H9 (cell line): Measurements from ENCODE around the gene INMT. TPM values are rescaled to one million over a fixed set of nuclear protein-coding genes. Genes with fewer than 3 reads are reported as not detected.

Experiments
- DNase-seq: peaks from one replicate; pipeline ENCODE4 v3.0.0-alpha.2; 2017
- H2AFZ ChIP-seq: one replicate; pipeline ENCODE4 v1.6.1; 2013; ENCODE audit warnings: mild to moderate bottlenecking, low read length, control low read depth, moderate library complexity
- H2AK5ac ChIP-seq: 2 replicates; pipeline ENCODE4 v1.6.1; 2013; ENCODE audit warnings: low read length, control low read depth, mixed read lengths; ENCODE audit not compliant: insufficient read length
- H2BK120ac ChIP-seq: one replicate; pipeline ENCODE4 v1.6.1; 2013; ENCODE audit warnings: low read depth, mild to moderate bottlenecking, low read length, control low read depth, inconsistent platforms; ENCODE audit not compliant: poor library complexity, severe bottlenecking
- H2BK12ac ChIP-seq: 2 replicates; pipeline ENCODE4 v1.6.1; 2013; ENCODE audit warnings: low read length, control low read depth, mixed read lengths, low read depth; ENCODE audit not compliant: insufficient read length
- H2BK15ac ChIP-seq: 2 replicates; pipeline ENCODE4 v1.6.1; 2013; ENCODE audit warnings: low read depth, low read length, control low read depth
- H2BK20ac ChIP-seq: one replicate; pipeline ENCODE4 v1.6.1; 2013; ENCODE audit warnings: low read depth, mild to moderate bottlenecking, low read length, control low read depth, inconsistent platforms; ENCODE audit not compliant: poor library complexity, severe bottlenecking
- H2BK5ac ChIP-seq: 2 replicates; pipeline ENCODE4 v1.6.1; 2013; ENCODE audit warnings: low read length, control low read depth, mixed read lengths; ENCODE audit not compliant: insufficient read length
- H3K14ac ChIP-seq: 2 replicates; pipeline ENCODE4 v1.6.1; 2013; ENCODE audit warnings: low read length, control low read depth; ENCODE audit not compliant: insufficient read depth
- H3K18ac ChIP-seq: 2 replicates; pipeline ENCODE4 v1.6.1; 2013; ENCODE audit warnings: low read depth, mild to moderate bottlenecking, mixed read lengths, low read length, control low read depth; ENCODE audit not compliant: insufficient read length
- H3K23ac ChIP-seq: 2 replicates; pipeline ENCODE4 v1.6.1; 2013; ENCODE audit warnings: low read length, control low read depth, mixed read lengths, low read depth; ENCODE audit not compliant: insufficient read length
- H3K23me2 ChIP-seq: 2 replicates; pipeline ENCODE4 v1.6.1; 2013; ENCODE audit warnings: low read depth, mild to moderate bottlenecking, mixed read lengths, low read length, control low read depth; ENCODE audit not compliant: insufficient read length, poor library complexity, severe bottlenecking
- H3K27ac ChIP-seq: 2 replicates; pipeline ENCODE4 v1.5.1; 2013; ENCODE audit warnings: low read length, control low read depth, mixed read lengths, low read depth; ENCODE audit not compliant: insufficient read length
- H3K27me3 ChIP-seq: 2 replicates; pipeline ENCODE4 v1.6.1; 2013; ENCODE audit warnings: low read length, control low read depth, inconsistent platforms; ENCODE audit not compliant: insufficient read depth
- H3K4ac ChIP-seq: 2 replicates; pipeline ENCODE4 v1.6.1; 2013; ENCODE audit warnings: low read depth, mild to moderate bottlenecking, control low read depth, inconsistent platforms, low read length, moderate library complexity
- H3K4me1 ChIP-seq: 2 replicates; pipeline ENCODE4 v1.6.1; 2013; ENCODE audit warnings: low read length, control low read depth, inconsistent platforms; ENCODE audit not compliant: insufficient read depth
- H3K4me2 ChIP-seq: 2 replicates; pipeline ENCODE4 v1.6.1; 2013; ENCODE audit warnings: low read length, control low read depth, mixed read lengths; ENCODE audit not compliant: insufficient read length, insufficient read depth
- H3K56ac ChIP-seq: 2 replicates; pipeline ENCODE4 v1.6.1; 2013; ENCODE audit warnings: low read depth, mild to moderate bottlenecking, mixed read lengths, low read length, control low read depth; ENCODE audit not compliant: insufficient read length
- H3K79me1 ChIP-seq: 2 replicates; pipeline ENCODE4 v1.6.1; 2013; ENCODE audit warnings: low read depth, mild to moderate bottlenecking, moderate library complexity, low read length, control low read depth, inconsistent platforms; ENCODE audit not compliant: insufficient read depth, poor library complexity, severe bottlenecking
- H3K79me2 ChIP-seq: 2 replicates; pipeline ENCODE4 v1.6.1; 2013; ENCODE audit warnings: low read length, control low read depth, inconsistent platforms; ENCODE audit not compliant: insufficient read depth
- H3K9ac ChIP-seq: 2 replicates; pipeline ENCODE4 v1.6.1; 2013; ENCODE audit warnings: low read length, control low read depth, mixed read lengths; ENCODE audit not compliant: insufficient read length; ENCODE audit errors: extremely low read depth
- H3K9me3 ChIP-seq: one replicate; pipeline ENCODE4 v1.6.1; 2013; ENCODE audit warnings: low read depth, low read length, inconsistent platforms; ENCODE audit not compliant: control insufficient read depth
- H3T11ph ChIP-seq: one replicate; pipeline ENCODE4 v1.6.1; 2013; ENCODE audit warnings: mild to moderate bottlenecking, low read length, control low read depth, inconsistent platforms
- H4K20me1 ChIP-seq: one replicate; pipeline ENCODE4 v1.6.1; 2013; ENCODE audit not compliant: control insufficient read depth, insufficient read length, insufficient read depth
- H4K5ac ChIP-seq: 2 replicates; pipeline ENCODE4 v1.6.1; 2013; ENCODE audit warnings: low read depth, mild to moderate bottlenecking, mixed read lengths, low read length, control low read depth; ENCODE audit not compliant: insufficient read length
- H4K8ac ChIP-seq: replicated peaks from 2 replicates; pipeline ENCODE4 v1.6.1; 2013; ENCODE audit warnings: low read length, control low read depth, mixed read lengths, low read depth; ENCODE audit not compliant: insufficient read length
- H4K91ac ChIP-seq: 2 replicates; pipeline ENCODE4 v1.6.1; 2013; ENCODE audit warnings: low read depth, mild to moderate bottlenecking, moderate library complexity, mixed read lengths, low read length, control low read depth; ENCODE audit not compliant: insufficient read length
- H3K27ac Mint-ChIP-seq, 3 experiments: 2 replicates in 2 of 3; 3 replicates in 1 of 3; pipeline ENCODE4 v1.8.0; 2020 to 2021; ENCODE audit warnings: mixed read lengths in 3 of 3, mild to moderate bottlenecking in 1 of 3, moderate library complexity in 1 of 3
- H3K27me3 Mint-ChIP-seq: 2 replicates; pipeline ENCODE4 v1.8.0; 2021; ENCODE audit warnings: low read depth, mild to moderate bottlenecking, moderate library complexity, mixed read lengths
- H3K36me3 Mint-ChIP-seq, 3 experiments: 2 replicates in 2 of 3; 3 replicates in 1 of 3; pipeline ENCODE4 v1.8.0; 2020 to 2021; ENCODE audit warnings: low read depth in 3 of 3, mixed read lengths in 3 of 3; ENCODE audit not compliant: insufficient read depth in 1 of 3
- H3K4me1 Mint-ChIP-seq, 2 experiments: 2 replicates each; pipeline ENCODE4 v1.8.0; 2020; ENCODE audit warnings: mixed read lengths in 2 of 2
- H3K4me3 Mint-ChIP-seq, 2 experiments: 2 replicates in 1 of 2; 3 replicates in 1 of 2; pipeline ENCODE4 v1.8.0; 2020 to 2021; ENCODE audit warnings: mild to moderate bottlenecking in 2 of 2, mixed read lengths in 2 of 2, moderate library complexity in 1 of 2
- H3K9me3 Mint-ChIP-seq, 2 experiments: 2 replicates in 1 of 2; 3 replicates in 1 of 2; pipeline ENCODE4 v1.8.0; 2020; ENCODE audit warnings: mild to moderate bottlenecking in 2 of 2, mixed read lengths in 2 of 2, moderate library complexity in 1 of 2
- WGBS: extraction: QIAGEN DNeasy Blood & Tissue Kit; methylation state at CpG from one replicate; pipeline ENCODE4 v1.1.7; 2013; ENCODE audit warnings: missing lambda C conversion rate, low lambda C conversion rate, mixed read lengths; ENCODE audit not compliant: insufficient read length; ENCODE audit errors: extremely low coverage; 5-methylcytosine and 5-hydroxymethylcytosine counted together
- total RNA-seq: library from RNA; stranded (reverse); gene quantifications from 2 replicates; pipeline ENCODE4 v1.2.1, GENCODE V29; 2021
- TF ChIP-seq, protein P1 (sequence below): fragments of 200-600 bp; sonication (generic); conservative IDR thresholded peaks from 3 replicates; pipeline ENCODE4 v1.8.0; 2021; ENCODE audit warnings: antibody characterized with exemption, mild to moderate bottlenecking

The INMT gene
- total RNA-seq, 1 experiment from 2014 or later = 0.70 TPM

DNA sequence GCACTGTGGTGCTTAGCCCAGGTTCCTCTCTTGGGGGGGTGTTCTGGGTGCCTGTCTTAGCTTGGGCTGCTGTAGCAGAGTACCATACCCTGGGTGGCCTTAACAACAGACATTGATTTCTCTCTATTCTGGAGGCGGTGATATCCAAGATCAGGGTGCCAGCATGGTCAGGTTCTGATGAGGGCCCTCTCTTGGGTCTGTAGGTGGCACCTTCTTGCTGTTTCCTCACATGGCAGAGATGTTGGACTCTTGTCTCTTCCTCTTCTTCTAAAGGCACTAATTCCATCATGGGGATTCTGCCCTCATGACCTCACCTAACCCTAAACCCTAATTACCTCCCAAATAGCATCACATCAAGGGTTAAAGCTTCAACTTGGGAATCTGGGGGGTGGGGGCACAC is 49.7 kb upstream of the INMT start:
- H3K4me3 Mint-ChIP-seq = no peak overlapping the region
- Histone ChIP-seq H2BK12ac (no peak overlapping the region), H3K79me1 (no peaks in the 10 kb centered on the region), H3K27me3 (no peaks in the 10 kb centered on the region), H3K27ac (no peak overlapping the region), H3K23me2 (no peaks in the 10 kb centered on the region), H3K79me2 (no peaks in the 10 kb centered on the region), H3K9ac (no peak overlapping the region), H3K56ac (no peak overlapping the region), H4K5ac (no peak overlapping the region), H4K8ac (no peak overlapping the region), H2BK15ac (no peak overlapping the region), H3K4ac (no peak overlapping the region), H2AFZ (no peak overlapping the region), H4K91ac (no peak overlapping the region), H3K4me2 (no peak overlapping the region), H3K9me3 (no peaks in the 10 kb centered on the region), H3K4me1 (no peaks in the 10 kb centered on the region; the same call in 1 of the 2 replicates), H3K23ac (no peak overlapping the region), H3K18ac (no peak overlapping the region), H3T11ph (no peak overlapping the region), H2BK5ac (no peak overlapping the region), H2BK120ac (no peak overlapping the region), H2AK5ac (no peak overlapping the region), H4K20me1 (no peaks in the 10 kb centered on the region), H2BK20ac (no peak overlapping the region), H3K14ac (no peak overlapping the region)
- H3K4me1 Mint-ChIP-seq = peaks cover 38 to 39% of the 10 kb centered on the region in 2 experiments
- peak; percentile 41 for DNase-seq
- no peaks in the 10 kb centered on the region; a peak in 1 of 5 replicates for H3K9me3 Mint-ChIP-seq
- H3K27ac Mint-ChIP-seq = no peak overlapping the region
- TF ChIP-seq, protein P1, sequence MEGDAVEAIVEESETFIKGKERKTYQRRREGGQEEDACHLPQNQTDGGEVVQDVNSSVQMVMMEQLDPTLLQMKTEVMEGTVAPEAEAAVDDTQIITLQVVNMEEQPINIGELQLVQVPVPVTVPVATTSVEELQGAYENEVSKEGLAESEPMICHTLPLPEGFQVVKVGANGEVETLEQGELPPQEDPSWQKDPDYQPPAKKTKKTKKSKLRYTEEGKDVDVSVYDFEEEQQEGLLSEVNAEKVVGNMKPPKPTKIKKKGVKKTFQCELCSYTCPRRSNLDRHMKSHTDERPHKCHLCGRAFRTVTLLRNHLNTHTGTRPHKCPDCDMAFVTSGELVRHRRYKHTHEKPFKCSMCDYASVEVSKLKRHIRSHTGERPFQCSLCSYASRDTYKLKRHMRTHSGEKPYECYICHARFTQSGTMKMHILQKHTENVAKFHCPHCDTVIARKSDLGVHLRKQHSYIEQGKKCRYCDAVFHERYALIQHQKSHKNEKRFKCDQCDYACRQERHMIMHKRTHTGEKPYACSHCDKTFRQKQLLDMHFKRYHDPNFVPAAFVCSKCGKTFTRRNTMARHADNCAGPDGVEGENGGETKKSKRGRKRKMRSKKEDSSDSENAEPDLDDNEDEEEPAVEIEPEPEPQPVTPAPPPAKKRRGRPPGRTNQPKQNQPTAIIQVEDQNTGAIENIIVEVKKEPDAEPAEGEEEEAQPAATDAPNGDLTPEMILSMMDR = peak; percentile 63
- no peaks in the 10 kb centered on the region for H3K36me3 Mint-ChIP-seq
- peaks cover 16% of the 10 kb centered on the region for H3K27me3 Mint-ChIP-seq
- WGBS = no CpG with 5 or more reads among the region's 1 CpG
